HepG2 (cell line): Measurements from ENCODE around the gene POU3F1.

Experiments used
- EZH2 ChIP-seq: conservative IDR thresholded peaks from 2 replicates; pipeline ENCODE4 v1.6.1; 2012; ENCODE audit warnings: mild to moderate bottlenecking, low read depth, low read length, moderate library complexity
- FOXK1 ChIP-seq: sonication (generic); formaldehyde crosslinking; IDR thresholded peaks from 2 replicates; pipeline ENCODE4 v1.4.0; 2020; ENCODE audit warnings: low read depth, missing genetic modification reagents, borderline replicate concordance
- HMG20A ChIP-seq: IDR thresholded peaks from 2 replicates; pipeline ENCODE4 v1.6.1; 2016; ENCODE audit warnings: borderline replicate concordance
- MXI1 ChIP-seq: IDR thresholded peaks from 3 replicates; pipeline ENCODE4 v1.6.1; 2012; ENCODE audit warnings: low read depth, low read length, inconsistent platforms, borderline replicate concordance
- RAD21 ChIP-seq: fragments of 450-650 bp; formaldehyde crosslinking; IDR thresholded peaks from 2 replicates; pipeline ENCODE4 v1.5.0; 2020; ENCODE audit warnings: mild to moderate bottlenecking
- SYNCRIP ChIP-seq: fragments of 200-400 bp; formaldehyde crosslinking; IDR thresholded peaks from 2 replicates; pipeline ENCODE4 v1.6.1; 2018; ENCODE audit warnings: mild to moderate bottlenecking, low read depth, low read length; ENCODE audit not compliant: insufficient read depth
- TAF1 ChIP-seq: sonication (generic); formaldehyde crosslinking; IDR thresholded peaks from 2 replicates; pipeline ENCODE4 v1.4.0; 2020; ENCODE audit warnings: missing genetic modification reagents
- TCF7L2 ChIP-seq: IDR thresholded peaks from 2 replicates; pipeline ENCODE4 v1.6.1; 2011; ENCODE audit warnings: mild to moderate bottlenecking, low read depth, low read length, moderate library complexity
- U2AF1 ChIP-seq: fragments of 200-400 bp; formaldehyde crosslinking; optimal IDR thresholded peaks from 2 replicates; pipeline ENCODE3; 2017; ENCODE audit warnings: mild to moderate bottlenecking, low read depth, low read length

DNA sequence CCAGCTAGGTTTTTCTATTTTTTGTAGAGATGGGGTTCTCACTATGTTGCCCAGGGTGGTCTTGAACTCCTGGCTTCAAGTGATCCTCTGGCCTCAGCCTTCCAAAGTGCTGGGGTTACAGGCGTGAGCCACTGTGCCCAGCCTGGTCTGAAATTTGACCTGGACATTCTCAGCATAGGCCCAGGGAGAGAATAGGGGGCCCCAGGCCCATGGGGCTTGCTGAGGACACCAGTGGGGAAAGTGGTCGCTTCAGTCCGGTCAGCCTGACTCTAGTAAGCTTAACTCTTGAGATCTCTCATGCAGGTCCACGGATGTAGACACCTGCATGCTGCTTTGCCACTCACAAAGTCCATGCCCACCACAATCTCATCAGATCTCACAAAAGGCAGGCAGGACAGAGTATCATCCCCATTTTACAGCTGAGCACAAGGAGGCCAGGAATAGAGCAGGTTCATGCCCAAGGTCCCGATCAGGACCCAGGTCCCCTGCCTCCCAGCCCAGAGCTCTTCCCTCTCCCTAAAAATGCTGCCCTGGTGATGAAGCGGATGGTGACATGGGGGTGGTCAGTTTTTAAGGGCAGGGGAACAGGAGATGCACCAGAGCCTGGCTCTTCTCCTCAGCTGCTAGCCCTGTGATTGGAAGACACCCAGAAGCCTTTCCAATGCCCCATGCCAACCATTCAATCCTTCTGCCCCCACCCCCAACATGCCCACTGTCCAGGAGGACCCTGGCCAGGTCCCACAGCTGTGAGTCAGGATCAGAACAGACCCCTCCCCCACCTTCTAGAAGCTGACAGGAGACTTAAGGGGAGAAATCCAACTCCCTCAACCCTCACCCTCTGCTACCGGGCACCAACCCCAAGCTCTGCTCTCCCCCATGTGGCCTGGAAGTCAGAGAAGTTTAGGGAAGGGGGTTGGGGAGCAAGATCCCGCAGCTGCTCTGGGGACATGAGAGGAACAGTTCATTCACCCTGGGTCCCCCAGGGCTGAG is 43.0 kb downstream of the POU3F1 start:
- TF ChIP-seq SYNCRIP (no peak), RAD21 (no peak), EZH2 (no peak), MXI1 (no peak), TAF1 (CRISPR knock-in tag) (no peak), HMG20A (CRISPR knock-in tag) (no peak), TCF7L2 (no peak), U2AF1 (no peak), FOXK1 (CRISPR knock-in tag) (no peak)
